HG02623 (cell line): ENCODE data around the gene NDUFC2.
"Not testable (repeated sequence)": the region's sequence is repeated elsewhere in the genome, so short reads cannot be mapped to it uniquely, and the experiment has no call there.

Experiments
- ATAC-seq: cut with Tn5 transposase; IDR thresholded peaks from one replicate; pipeline ENCODE4 v1.9.1; 2021; ENCODE audit warnings: moderate library complexity; ENCODE audit not compliant: unreplicated experiment

The NDUFC2 gene

DNA sequence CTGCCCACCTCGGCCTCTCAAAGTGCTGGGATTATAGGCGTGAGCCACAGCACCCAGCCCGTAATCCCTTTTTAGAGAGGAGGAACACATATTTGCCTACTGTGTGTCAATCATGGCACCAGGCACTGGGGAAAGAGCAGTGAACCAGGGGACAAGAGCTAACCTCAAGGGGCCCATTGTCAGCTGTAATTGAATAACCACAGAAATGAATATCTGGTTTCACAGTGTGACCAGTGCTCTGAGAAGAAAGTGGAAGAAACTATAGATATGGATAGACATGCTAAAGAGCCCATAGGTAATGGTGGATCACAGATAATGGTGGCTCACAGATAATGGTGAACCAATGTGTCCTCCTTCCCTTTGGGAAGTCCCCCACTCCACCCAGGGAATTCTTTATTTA lies 48.0 kb downstream of the NDUFC2 start:
- no peak for ATAC-seq

DNA sequence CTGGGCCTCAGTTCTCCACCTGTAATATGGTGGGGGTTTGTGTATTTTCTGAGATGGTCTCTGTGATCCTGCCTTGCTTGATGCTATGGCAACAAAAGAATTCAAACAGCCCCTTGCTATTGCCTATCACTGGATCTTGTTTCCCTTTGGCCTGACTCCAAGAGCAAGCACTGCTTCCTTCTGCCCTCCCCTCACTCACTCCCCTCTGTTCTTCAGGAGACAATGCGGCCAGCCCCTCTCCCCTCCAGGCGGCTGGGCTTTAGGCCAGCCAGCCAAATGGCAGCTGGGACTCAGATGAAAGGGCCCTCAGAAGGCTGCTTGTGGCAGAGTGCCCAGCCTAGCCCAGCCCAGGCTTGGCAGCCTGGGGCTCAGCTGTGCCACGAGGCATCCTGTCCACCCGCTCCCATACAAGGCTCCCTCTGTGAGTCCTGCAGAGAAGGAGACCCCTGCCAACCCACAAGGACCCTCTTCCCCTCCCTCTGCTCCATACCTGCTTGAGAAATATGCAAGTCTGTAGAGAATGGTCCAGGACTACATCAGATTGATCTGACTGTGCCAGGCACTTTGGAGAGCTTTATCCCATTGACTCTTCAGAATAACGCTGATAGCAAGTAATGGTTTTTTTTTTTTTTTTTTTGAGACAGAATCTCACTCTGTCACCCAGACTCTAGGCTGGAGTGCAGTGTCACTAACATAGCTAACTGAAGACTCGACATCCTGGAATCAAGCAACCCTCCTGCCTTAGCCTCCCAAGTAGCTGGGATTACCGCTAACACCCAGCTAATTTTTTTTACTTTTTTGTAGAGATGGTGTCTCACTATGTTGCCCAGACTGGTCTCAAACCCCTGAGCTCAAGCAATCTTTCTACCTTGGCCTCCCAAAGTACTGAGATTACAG lies 49.0 kb downstream of the NDUFC2 start:
- ATAC-seq, result no peak

DNA sequence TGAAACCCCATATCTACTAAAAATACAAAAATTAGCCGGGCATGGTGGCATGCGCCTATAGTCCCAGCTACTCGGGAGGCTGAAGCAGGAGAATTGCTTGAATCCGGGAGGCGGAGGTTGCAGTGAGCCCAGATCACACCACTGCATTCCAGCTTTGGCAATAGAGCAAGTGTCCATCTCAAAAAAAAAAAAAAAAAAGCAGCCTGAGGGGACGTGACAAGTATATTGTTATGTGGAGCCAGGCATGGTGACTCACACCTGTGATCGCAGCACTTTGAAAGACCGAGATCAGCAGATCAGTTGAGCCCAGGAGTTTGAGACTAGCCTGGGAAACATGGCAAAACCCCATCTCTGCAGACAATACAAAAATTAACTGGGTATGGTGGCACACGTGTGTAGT lies 51.2 kb downstream of the NDUFC2 start:
- not testable (repeated sequence) for ATAC-seq

DNA sequence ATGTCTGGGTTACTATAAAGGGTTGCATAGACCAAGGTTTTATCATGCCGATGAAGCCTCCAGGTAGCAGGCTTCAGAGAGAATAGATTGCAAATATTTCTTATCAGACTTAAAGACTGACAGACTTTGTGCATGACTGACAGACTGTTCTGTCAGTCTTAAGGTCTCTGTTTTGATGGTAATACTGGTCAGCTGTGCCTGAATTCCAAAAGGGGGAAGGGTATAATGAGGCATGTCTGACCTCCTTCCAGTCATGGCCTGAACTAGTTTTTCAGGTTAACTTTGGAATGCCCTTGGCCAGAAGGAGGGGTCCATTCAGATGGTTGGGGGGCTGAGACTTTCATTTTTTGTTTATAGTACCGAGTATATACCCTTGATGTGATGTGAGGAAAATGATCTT lies 51.9 kb downstream of the NDUFC2 start:
- ATAC-seq, result no peak

DNA sequence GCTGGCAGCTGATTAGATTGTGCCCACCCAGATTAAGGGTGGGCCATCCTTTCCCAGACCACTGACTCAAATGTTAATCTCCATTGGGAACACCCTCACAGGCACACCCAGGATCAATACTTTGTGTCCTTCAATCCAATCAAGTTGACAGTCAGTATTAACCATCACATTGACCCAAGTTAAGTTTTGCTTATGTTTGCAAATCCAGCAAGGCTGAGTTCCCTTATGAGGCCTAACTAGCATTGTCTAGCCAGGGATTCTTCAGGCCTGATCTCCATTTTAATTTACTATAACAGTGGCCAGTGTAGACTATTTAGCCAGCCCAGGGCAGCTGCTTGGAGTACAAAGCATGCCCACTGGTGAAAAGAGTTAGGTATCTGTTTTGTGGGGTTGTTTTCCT lies 54.3 kb downstream of the NDUFC2 start:
- ATAC-seq, result no peak

DNA sequence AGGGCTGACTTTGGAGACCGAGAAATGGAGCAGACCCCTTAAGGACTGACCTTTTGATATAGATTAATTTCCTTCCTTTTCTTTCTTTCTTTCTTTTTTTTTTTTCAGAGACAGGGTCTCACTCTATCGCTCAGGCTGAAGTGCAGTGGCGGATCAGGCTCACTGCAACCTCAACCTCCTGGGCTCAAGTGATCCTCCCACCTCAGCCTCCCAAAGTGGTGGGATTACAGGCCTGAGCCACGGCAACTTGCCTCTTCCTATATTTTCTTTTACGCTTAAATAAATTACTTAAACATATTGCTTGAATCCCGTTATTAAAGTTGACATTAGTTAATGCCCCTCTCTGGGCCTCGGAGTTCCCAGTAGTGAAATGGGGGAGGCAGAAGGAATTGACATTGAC lies 56.2 kb downstream of the NDUFC2 start:
- no peak for ATAC-seq

DNA sequence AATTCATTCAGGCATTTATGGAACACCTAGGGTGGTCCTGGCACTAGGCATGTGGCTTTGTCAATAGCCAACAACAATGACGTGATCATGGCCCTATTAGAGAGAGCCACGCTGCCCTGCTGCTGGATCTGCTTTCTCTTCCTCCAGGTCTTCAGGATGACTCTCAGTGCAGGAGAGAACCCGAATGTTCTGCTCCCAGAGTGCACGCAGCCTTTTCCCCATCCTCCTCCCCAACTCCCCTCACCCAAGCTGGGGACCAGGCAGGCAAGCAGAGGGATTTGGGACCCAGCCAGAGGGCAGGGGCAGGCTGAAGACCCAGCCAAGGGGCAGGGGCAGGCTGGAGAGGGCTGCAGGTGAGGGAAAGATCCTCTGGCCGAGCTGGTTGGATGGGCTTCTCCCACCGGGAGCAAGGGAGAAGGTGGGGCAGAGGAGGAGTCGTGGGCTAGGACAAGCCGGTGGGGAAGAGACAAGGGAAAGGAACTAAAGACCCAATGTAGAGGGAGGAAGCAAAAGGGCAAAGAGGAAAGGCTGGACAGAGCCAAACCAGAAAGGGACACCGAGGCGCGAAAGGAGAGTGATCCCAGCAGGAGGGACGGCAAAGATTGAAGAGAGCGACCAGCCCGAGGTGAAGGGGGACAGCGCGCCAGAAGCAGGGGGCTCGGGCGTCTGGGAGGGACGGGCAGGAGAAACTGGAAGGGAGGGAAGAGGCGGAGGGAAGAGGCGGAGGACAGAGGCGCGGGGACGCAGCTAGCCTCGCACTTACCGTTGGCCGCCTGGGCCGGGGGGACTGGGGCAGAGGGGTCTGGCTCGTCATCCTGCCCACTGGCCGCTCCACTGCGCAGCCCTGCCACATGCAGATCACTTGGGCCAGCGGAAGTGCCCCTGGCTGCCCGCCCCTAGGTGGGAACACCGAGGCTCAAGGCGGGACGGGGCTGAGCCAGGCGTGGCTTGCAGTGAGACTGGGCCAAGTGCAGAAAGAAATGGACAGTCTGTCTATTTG lies 57.0 kb downstream of the NDUFC2 start, which contains the start of gene KCTD14:
KCTD14 (minus strand) TSS at position 880 of the 1,000 bp plus-strand sequence; CDS start at position 853, 27 bp downstream.
- no peak for ATAC-seq

DNA sequence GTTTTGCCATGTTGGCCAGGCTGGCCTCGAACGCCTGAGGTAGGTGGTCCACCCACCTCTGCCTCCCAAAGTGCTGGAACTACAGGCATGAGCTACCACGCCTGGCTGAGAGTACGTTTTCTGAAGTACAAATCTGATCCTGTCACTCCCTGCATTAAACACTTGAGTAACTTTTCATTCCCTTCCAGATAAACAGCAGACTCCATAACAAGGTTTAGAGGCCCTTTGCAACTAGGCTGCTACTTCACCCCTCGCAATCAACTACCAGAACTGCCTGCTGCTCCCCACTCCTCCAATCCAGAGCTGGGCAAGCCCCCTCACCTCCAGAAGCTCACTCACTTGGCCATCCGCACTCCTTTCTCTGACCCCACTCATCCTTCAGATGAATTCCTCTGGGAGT lies 58.1 kb downstream of the NDUFC2 start:
- ATAC-seq, result no peak

DNA sequence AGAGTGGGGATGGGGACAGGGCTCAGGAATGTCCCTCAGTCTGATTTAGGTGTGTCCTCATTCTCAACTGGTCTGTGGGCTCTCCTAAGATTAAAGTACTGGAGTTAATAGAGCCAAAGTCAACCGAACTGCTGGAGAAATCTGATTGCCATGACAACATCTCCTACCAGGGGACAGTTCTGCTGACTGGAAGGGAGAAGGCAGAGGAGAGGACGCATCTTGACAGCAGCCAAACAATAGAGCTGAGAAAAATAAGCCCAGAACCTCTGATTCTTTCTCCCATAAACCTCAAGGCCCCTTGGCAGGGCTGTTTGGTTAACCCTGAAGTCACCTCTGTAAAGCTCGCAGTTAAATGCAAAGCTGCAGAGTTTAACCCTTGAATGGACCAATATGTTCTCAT lies 59.4 kb downstream of the NDUFC2 start:
- ATAC-seq, result no peak

DNA sequence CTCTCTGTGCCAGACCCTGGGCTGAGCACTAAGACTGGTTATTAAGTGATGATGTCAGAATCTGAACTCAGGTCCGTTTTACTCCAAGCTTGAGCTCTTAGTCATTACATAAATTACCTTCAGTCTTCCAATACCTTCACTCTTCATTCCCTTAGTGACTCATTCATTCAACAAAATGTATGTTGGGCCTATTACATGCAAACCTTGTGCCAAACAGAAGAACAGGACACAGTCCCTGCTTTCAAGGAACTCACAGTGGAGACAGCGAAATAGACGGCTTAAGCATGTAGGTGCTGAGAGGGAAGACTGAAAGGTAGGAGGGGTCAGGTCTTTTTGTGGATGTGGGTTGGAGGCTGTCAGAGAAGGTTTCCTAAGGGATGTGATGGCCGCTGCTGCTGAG lies 59.9 kb downstream of the NDUFC2 start:
- no peak for ATAC-seq
